PC-9 (cell line): Measurements from ENCODE around the gene PLEKHA6. TPM values are rescaled to one million over a fixed set of nuclear protein-coding genes. Genes with fewer than 3 reads are reported as not detected.
A peak's percentile ranks its signal among the peaks of the same experiment; 100 is the strongest.

Source experiments
- BruUV-seq: library from RNA; stranded (reverse); fragments of 400-500 nt; replicated peaks from 2 replicates; lab custom pipeline; 2021; lab: Mats Ljungman, UMichigan
- CTCF ChIA-PET: fragments of 300-600 bp; sonication (Branson Sonifier 250); formaldehyde crosslinking; loops from one replicate; lab custom pipeline; 2022; ENCODE audit warnings: antibody characterized with exemption; lab: Charles Lee
- POLR2A ChIA-PET: fragments of 300-600 bp; sonication (Branson Sonifier 250); formaldehyde crosslinking; loops from one replicate; lab custom pipeline; 2022; ENCODE audit warnings: antibody characterized with exemption; ENCODE audit not compliant: unreplicated experiment; lab: Charles Lee
- DNase-seq, 2 experiments: peaks; one replicate each; pipeline versions ENCODE4 v3.0.0 to v3.0.0-alpha.2; 2015 to 2022; ENCODE audit warnings: mixed read lengths in 1 of 2
- H2AFZ ChIP-seq: fragments of 200-600 bp; sonication (generic); 2 replicates; pipeline ENCODE4 v1.8.1; 2017; ENCODE audit warnings: antibody characterized with exemption
- H3F3A ChIP-seq: fragments of 200-600 bp; sonication (generic); 2 replicates; pipeline ENCODE4 v1.8.1; 2017; ENCODE audit warnings: antibody characterized with exemption, mild to moderate bottlenecking, low read depth; ENCODE audit not compliant: insufficient read depth
- H3K27ac ChIP-seq: fragments of 200-600 bp; sonication (generic); 2 replicates; pipeline ENCODE4 v1.6.1; 2016; ENCODE audit warnings: mixed run types
- H3K27me3 ChIP-seq: fragments of 200-600 bp; sonication (generic); 2 replicates; pipeline ENCODE4 v1.6.1; 2016; ENCODE audit warnings: low read depth, mixed run types; ENCODE audit not compliant: insufficient read depth
- H3K36me3 ChIP-seq: fragments of 200-600 bp; sonication (generic); 2 replicates; pipeline ENCODE4 v1.6.1; 2016; ENCODE audit warnings: low read depth, mixed run types
- H3K4me1 ChIP-seq: fragments of 200-600 bp; sonication (generic); replicated peaks from 2 replicates; pipeline ENCODE4 v1.6.1; 2016; ENCODE audit warnings: mixed run types; ENCODE audit not compliant: insufficient read depth
- H3K4me2 ChIP-seq: fragments of 200-600 bp; sonication (generic); 2 replicates; pipeline ENCODE4 v1.6.1; 2017; ENCODE audit warnings: mixed run types
- H3K4me3 ChIP-seq: fragments of 200-600 bp; sonication (generic); 2 replicates; pipeline ENCODE4 v1.6.1; 2016; ENCODE audit warnings: mixed run types
- H3K79me2 ChIP-seq: fragments of 200-600 bp; sonication (generic); 2 replicates; pipeline ENCODE4 v1.6.1; 2017; ENCODE audit warnings: low read depth, mixed run types
- H3K9me2 ChIP-seq: fragments of 200-600 bp; sonication (generic); 2 replicates; pipeline ENCODE4 v1.8.1; 2017; ENCODE audit warnings: mild to moderate bottlenecking; ENCODE audit not compliant: insufficient read depth
- H3K9me3 ChIP-seq: fragments of 200-600 bp; sonication (generic); 2 replicates; pipeline ENCODE4 v1.8.1; 2016; ENCODE audit warnings: low read depth; ENCODE audit not compliant: insufficient read depth
- H4K20me1 ChIP-seq: fragments of 200-600 bp; sonication (generic); 2 replicates; pipeline ENCODE4 v1.8.1; 2017; ENCODE audit not compliant: insufficient read depth
- CTCF ChIP-seq: fragments of 200-600 bp; sonication (generic); conservative IDR thresholded peaks from 2 replicates; pipeline ENCODE4 v1.6.1; 2017; ENCODE audit warnings: mixed run types, antibody characterized with exemption, mild to moderate bottlenecking, moderate library complexity
- EZH2 ChIP-seq: fragments of 200-600 bp; sonication (generic); IDR thresholded peaks from 2 replicates; pipeline ENCODE4 v1.8.0; 2017; ENCODE audit warnings: antibody characterized with exemption, low read depth
- intact Hi-C: fragments of 100-400 bp; cut with micrococcal nuclease; formaldehyde crosslinking; loops from one replicate; pipeline ENCODE4 v1.10.0; 2022; ENCODE audit not compliant: unreplicated experiment
- total RNA-seq: library from RNA; stranded (reverse); gene quantifications from 2 replicates; pipeline ENCODE4 v1.2.3, GENCODE V29; 2021

The PLEKHA6 gene
- total RNA-seq, 1 experiment from 2014 or later: 52.0 TPM

DNA sequence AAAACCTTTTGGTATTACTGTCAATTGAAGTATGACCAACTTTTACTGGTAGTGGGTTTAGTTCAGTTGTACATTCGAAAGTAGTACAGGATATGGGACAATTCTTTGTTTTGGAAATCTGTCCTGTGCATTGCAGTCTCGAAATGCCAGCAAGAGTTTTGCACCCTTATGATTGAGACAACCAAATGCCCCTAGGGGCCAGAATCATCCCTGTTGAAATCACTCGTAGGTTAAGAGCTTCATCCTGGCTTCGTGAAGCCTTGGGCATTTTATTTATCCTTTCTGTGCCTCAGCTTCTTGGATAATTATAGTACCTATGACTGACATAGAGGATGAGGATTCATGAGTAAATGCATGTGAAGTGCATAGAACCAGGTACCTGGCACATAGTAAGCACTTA, 143.5 kb downstream of the PLEKHA6 start:
- intact Hi-C loops: no loop called here
- BruUV-seq: no TSS peak
- peaks cover 6% of the 10 kb centered on the region; the same call in 1 of the 2 replicates for H3K36me3 ChIP-seq
- TF ChIP-seq EZH2 (no peak), CTCF (no peak)
- ChIA-PET CTCF (no interaction called here), POLR2A (interaction anchor here (0.7 kb wide), 1 partner anchor 80 kb away, joined by 6 read pairs; no protein-coding TSS in a partner anchor)
- no peak overlapping the region for H3K4me2 ChIP-seq
- H3K4me3 ChIP-seq: no peak overlapping the region
- H3K27ac ChIP-seq: no peak overlapping the region
- no peak for DNase-seq
- peaks cover 19% of the 10 kb centered on the region for H3K79me2 ChIP-seq
- peaks cover 17% of the 10 kb centered on the region for H3K4me1 ChIP-seq
- H4K20me1 ChIP-seq: no peaks in the 10 kb centered on the region
- peaks cover 39% of the 10 kb centered on the region; the same call in 1 of the 2 replicates for H3F3A ChIP-seq
- no peak overlapping the region for H2AFZ ChIP-seq
- no peaks in the 10 kb centered on the region for H3K27me3 ChIP-seq
- H3K9me2 ChIP-seq: no peaks in the 10 kb centered on the region
- no peaks in the 10 kb centered on the region for H3K9me3 ChIP-seq

DNA sequence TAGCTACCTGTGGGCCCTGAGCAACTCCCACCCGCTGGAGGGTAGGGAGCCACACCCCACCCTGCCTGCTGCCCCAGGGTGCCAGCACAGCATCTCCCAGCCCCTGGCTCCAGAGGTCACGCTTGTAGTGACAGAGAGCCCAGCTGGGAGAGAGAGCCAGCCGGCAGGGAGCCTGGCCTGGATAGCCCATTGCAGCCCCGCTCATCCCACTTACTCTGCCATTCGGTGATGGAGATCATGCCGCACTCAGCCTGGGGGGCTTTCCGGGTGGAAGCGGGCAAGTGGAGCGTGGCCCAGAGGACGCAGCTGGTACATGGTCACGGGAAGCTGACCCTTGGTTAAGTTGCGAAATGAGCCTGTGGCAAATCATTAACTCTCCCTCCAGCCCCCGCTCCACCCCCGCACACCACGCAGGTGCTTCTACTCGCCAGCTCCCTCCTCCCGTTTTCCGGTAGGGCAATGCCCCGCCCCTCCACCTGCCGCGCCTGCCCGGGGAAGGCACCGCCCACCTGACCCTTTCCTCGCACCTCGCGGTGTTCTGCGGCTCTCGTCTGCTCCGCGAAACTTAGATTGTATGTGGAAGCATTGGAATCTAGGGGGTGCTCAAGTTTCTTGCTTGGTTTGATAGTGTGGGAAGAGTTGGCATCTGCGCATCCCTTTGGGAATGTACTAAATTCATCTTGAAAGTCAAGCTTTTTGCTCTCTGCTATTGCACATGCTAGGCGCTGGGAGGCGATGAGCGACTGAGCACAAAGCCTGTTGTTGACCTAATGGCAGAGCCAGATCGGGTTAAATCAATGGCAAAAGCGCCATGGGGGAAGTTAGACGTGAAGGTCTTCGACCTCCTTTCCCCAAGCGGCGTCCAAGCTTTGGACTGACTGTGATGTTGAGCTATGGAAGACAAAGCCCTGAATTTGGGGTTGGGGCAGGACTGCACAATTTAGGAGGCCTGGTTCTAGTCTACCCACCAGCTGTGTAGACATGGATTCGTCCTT, 145.8 kb downstream of the PLEKHA6 start, which contains the start of gene GOLT1A:
Gene GOLT1A (minus strand): TSS at position 321 of the 995 bp plus-strand sequence. CDS start 82 bp downstream, at position 239.
- Histone ChIP-seq H4K20me1 (no peaks in the 10 kb centered on the region), H3K36me3 (no peaks in the 10 kb centered on the region), H2AFZ (peak within 1 kb of the TSS; percentile 68), H3K4me3 (peak within 1 kb of the TSS; percentile 58), H3K79me2 (peaks cover 21% of the 10 kb centered on the region), H3K9me3 (no peaks in the 10 kb centered on the region), H3K9me2 (no peaks in the 10 kb centered on the region), H3K4me1 (peaks cover 17% of the 10 kb centered on the region), H3F3A (peaks cover 31% of the 10 kb centered on the region; the same call in 1 of the 2 replicates), H3K27me3 (no peaks in the 10 kb centered on the region), H3K27ac (no peak within 1 kb of the TSS), H3K4me2 (peak within 1 kb of the TSS; percentile 81)
- intact Hi-C loops: loop anchor here (1.0 to 5.0 kb wide), 7 partner anchors 11 to 593 kb away; partner anchors contain the start of gene SNRPE
- CTCF ChIA-PET: interaction anchor here (0.5 to 2.1 kb wide), 15 partner anchors 9 to 353 kb away, joined by 3 to 13 read pairs (median 4); no protein-coding TSS in a partner anchor
- no TSS peak for BruUV-seq
- POLR2A ChIA-PET: interaction anchor here (0.6 to 0.8 kb wide), 2 partner anchors 15 to 149 kb away, joined by 3 to 11 read pairs; no protein-coding TSS in a partner anchor
- peak; percentile 91 to 93 for DNase-seq
- TF ChIP-seq CTCF (peak; percentile 82), EZH2 (no peak)

DNA sequence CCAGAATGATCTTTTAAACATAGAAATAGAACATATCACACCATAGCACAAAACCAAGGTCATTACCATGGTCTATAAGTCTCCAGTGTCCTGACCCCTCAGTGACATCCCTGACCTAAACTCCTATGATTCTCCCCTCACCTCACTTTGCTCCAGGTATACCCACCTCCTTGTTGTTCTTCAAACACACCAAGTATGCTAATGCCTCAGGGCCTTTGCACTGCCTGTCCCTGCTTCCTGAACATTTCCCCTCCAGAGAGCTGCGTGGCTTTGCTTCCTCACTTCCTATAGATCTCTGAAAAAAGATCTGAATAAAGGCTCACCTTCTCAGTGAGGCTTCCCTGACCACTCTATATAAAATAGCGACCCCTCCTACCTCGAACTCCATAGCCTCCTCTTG, 147.0 kb downstream of the PLEKHA6 start:
- Histone ChIP-seq H3F3A (peaks cover 22% of the 10 kb centered on the region; the same call in 1 of the 2 replicates), H4K20me1 (no peaks in the 10 kb centered on the region), H3K27ac (no peak overlapping the region), H3K36me3 (no peaks in the 10 kb centered on the region), H3K27me3 (no peaks in the 10 kb centered on the region), H3K4me2 (peak overlapping the region; percentile 81), H3K9me2 (no peaks in the 10 kb centered on the region), H3K9me3 (no peaks in the 10 kb centered on the region), H3K79me2 (peaks cover 21% of the 10 kb centered on the region), H3K4me1 (peaks cover 19% of the 10 kb centered on the region), H2AFZ (no peak overlapping the region), H3K4me3 (peak overlapping the region; percentile 58; the same call in 1 of the 2 replicates)
- ChIA-PET CTCF (no interaction called here), POLR2A (no interaction called here)
- no peak for TF ChIP-seq EZH2
- no peak for TF ChIP-seq CTCF
- intact Hi-C loops: loop anchor here (5.0 kb wide), 2 partner anchors 75 to 350 kb away; partner anchors contain the start of gene SNRPE
- no TSS peak for BruUV-seq
- no peak for DNase-seq
